Activated CD8-positive, alpha-beta memory T cell treated with anti-CD3 and anti-CD28 coated beads for 1 hour (primary cell): ENCODE results near the gene AMBRA1.
"Not testable (repeated sequence)": the region's sequence is repeated elsewhere in the genome, so short reads cannot be mapped to it uniquely, and the experiment has no call there.

Experiments
- DNase-seq, 2 donors: peaks; one replicate each; pipeline ENCODE4 v3.0.0-alpha.2; 2020; ENCODE audit warnings: low read depth in 1 of 2; ENCODE audit errors: extremely low read depth in 1 of 2

AMBRA1 gene

DNA sequence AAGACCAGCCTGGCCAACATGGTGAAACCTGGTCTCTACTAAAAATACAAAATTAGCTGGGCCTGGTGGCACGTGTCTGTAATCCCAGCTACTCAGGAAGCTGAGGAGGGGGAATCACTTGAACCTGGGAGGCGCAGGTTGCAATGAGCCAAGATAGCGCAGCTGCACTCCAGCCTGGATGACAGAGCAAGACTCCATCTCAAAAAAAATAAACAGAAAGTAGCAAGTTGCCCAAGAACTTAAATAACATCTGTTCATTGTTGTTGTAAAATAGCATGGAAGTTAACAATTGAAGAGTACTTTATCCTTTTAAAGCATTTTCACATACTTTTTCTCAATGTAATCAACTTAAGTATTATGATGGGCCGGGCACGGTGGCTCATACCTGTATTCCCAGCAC, 5.7 kb downstream of the AMBRA1 start:
- no peak for DNase-seq

DNA sequence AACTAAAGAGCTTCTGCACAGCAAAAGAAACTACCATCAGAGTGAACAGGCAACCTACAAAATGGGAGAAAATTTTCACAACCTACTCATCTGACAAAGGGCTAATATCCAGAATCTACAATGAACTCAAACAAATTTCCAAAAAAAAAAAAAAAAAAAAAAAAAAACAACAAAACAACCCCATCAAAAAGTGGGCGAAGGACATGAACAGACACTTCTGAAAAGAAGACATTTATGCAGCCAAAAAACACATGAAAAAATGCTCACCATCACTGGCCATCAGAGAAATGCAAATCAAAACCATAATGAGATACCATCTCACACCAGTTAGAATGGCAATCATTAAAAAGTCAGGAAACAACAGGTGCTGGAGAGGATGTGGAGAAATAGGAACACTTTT, 10.3 kb downstream of the AMBRA1 start:
- DNase-seq = not testable (repeated sequence)

DNA sequence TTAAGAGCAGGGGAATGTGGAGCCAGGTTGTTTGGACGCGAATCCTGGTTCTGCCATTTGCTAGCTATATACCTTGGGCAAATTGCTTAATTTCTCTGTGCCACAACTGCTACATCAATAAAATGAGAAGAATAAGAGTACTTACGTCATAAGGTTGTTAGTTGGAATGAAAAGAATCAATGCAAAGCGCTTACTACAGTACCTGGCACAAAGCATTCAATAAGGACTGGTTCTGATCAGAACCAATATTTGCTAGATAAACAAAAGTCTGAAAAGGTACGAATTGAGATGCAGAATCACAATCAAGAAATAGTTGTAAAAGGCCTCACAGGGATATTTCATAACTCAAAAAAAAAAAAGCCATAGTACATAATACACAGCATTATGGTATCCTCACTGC, 11.2 kb downstream of the AMBRA1 start:
- DNase-seq = no peak

DNA sequence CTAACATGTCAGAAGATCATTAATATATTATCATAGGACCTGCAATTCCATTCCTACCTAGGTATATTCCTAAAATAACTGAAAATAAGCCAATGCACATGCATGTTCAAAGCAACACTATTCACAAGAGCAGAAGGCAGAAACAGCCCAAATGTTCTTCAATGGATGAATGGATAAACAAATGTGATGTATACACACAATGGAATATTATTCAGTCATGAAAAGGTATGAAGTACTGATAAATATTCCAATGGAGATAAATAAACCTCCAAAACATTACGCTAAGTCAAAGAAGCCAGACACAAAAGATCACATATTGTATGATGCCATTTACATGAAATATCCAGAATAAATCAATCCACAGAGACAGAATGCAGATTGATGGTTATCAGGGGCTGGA, 16.8 kb downstream of the AMBRA1 start:
- DNase-seq = no peak

DNA sequence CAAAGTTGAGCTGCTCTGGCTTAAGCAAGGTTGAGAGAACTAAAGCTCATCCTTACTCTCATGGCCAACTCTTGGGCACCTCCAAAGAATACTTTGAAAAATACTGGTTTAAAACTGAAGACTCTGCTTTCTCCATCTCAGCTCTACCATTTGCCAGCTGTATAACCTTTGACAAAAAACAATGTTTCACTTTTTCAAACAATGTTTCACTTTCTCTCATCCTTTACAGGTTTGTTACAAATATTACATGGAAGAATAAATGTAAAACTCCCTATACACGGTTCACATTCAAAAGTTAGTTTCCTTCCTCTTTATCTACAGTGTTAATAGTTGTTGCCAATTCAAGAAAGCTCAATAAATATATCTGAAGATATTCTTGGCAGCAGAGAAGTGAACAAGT, 19.2 kb downstream of the AMBRA1 start:
- no peak for DNase-seq

DNA sequence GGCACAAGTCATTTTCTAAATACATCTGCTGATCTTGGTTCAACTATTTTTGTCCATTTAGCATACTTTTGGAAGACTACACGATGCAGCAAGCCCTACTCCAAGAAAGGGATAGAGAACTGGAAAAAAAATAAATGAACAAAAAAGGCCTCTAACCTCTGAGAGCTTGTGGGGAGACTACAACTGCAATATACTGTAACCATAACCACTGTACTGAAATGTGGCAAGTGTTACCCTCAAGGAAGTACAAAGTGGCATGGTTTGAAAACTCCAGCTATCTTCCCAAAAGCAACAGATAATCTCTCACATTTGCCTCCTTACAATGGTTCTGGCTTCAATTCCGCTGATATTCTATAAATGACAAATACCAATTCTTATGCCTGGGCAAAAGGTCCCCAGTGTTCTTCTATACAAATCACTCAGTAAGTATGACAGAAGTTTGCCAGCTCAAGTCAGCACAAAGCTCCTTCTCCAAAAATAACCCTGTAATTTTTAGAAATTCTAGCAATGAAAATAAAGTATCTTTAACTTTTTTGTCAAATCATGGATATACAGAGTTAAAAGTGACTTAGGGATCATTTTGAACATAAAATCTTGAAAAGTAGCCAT, 22.9 kb downstream of the AMBRA1 start:
- no peak for DNase-seq

DNA sequence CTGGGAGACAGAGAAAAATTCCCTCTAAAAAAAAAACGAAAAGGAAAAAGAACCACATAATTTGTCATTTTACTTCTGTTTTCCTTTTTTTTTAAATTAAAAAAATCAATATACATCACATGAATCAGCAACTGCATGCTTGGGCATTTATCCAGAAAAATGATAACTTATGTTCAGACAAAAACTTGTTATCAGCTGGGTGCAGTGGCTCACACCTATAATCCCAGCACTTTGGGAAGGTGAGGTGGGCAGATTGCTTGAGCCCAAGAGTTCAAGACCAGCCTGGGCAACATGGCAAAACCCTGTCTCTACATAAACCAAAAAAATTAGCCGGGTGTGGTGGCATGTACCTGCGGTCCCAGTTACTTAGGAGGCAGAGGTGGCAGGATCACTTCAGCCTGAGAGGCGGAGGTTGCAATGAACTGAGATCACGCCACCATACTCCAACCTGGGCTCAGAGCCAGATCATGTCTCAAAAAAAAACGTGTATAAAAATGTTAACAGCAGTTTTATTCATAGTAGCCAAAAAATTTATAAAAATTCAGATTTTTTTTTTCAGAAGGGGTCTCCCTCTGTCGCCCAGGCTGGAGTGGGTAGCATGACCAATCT, 28.5 kb downstream of the AMBRA1 start:
- DNase-seq = no peak

DNA sequence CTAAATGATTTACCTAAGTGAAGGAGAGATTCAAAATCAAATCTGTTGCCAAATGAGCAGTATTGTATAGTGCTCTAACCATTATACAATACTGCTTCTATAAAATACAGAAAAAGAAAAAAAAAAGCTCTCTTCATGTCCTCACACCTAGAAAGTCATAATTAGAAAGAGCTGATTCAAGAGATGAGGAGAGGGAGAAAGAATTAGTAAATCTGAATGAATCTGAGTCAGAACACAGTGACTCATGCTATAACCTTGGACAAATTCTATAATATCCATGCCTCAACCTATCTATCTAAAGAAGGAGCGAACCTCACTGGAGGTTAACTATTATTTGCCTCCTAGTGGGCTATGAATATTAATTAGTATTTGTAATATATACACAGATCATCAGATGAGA, 29.4 kb downstream of the AMBRA1 start:
- no peak for DNase-seq

DNA sequence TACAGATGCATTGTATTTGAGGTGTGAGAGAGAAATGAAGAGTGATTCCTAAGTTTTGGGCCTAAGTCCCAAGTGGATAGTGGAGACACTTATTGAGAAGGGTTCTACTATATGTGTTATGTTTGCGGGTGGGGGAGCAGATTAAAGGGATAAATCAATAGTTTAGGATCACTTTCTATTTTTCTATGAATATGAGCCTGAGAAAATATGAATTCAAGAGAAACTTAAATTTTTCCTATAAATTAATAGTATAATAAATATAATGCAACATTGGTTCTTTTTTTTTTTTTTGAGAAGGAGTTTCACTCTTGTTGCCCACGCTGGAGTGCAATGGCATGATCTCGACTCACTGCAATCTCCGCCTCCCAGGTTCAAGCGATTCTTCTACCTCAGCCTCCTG, 31.3 kb downstream of the AMBRA1 start:
- no peak for DNase-seq

DNA sequence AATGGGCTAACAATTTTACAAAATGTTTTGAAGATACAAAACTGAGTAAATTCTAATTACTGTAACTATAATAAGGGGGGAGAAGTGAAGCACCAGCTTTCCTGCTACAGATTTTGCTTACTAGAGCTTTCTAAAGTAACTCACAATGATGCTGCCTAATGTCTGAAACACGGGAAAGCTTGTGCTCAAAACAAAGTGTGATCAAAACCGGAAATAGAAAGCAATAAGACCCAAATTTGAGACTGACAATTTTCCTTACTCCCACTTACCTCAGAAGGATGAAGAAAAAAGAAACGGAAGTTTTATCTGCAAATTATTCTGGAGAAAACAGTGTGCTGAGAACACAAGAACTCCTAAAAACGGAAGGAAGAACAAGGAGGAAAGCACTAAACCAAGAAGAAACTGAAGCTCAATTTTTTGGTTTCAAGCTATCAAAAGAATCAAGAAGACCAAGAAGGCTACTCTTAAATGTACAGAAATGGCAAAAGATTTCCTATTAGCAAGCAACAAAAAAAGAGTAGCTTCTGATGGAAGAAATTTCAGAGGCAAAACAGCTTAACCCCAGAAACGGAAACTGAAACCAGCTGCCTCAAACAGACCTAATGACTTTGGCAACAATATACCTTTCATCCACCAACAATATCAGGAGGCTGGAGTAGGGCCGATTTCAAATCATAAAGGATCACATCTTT, 33.4 kb downstream of the AMBRA1 start:
- no peak for DNase-seq

DNA sequence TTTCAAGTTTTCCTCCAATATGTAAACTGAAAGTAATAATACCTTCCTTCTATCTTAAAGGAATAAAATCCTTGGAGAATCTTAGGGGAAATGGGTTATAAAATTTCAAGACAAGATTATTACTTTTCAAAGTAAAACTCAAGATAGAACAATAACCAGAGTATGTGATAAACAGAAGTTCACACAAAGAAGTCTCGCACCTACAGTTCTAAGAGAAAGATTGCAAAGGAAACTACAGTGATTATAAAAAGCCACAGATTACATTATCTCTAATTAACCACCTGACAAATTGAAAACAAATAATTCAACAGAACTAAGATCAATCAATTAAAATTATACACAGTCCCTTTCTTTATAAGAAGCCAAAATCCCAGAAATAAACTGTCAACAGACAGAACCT, 34.0 kb downstream of the AMBRA1 start:
- DNase-seq = no peak

DNA sequence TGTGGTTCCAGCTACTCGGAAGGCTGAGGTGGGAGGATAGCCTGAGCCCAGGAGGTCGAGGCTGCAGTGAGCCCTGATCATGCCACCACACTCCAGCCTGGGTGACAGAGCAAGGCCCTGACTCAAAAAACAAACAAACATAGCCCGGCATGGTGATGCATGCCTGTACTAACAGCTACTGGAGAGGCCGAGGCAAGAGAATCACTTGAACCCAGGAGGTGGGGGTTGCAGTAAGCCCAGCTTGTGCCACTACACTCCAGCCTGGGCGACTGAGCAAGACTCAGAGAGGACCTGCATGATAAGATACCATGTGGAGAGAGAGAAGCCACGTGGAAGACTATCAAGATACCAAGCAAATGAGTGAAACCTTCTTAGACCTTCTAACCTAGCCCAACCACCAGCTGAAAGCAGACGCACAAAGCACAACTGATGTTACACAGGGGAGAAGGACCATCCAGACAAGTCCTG, 36.1 kb downstream of the AMBRA1 start:
- no peak for DNase-seq

DNA sequence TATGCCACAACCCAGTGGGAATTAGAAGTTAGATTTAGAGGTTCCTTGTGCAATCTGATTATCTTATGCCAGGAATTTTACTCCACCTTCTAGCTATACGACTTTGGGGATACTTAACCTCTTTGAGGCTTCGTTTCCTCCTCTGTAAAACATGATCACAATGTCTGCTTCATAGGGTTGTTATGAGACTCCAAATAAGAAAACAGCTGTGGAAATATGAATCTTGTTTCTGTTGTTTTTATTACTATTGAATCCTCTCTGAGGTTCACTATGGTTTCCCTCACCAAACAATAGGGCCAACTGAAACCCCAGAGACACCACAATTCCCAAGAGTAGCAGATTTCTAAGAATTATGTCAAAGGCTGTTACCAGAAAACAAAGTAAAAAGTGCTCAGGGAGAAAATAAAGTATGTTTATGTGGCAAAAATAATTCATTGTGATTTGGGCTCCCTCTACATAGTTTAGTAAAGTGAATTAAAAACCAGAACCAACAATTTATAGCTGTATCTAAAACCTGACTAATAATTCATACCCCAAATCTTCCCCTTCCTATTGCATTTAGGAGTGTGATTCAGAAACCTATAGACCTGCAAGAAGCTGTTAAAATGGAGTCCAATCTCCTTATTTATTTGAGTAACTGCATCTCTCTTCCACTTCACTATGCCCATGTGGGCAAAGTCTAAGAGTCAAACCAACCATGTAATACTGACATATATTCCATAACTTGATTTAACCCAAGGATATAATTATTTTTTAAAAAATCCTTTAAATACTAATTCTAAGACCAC, 38.4 kb downstream of the AMBRA1 start:
- DNase-seq = no peak

DNA sequence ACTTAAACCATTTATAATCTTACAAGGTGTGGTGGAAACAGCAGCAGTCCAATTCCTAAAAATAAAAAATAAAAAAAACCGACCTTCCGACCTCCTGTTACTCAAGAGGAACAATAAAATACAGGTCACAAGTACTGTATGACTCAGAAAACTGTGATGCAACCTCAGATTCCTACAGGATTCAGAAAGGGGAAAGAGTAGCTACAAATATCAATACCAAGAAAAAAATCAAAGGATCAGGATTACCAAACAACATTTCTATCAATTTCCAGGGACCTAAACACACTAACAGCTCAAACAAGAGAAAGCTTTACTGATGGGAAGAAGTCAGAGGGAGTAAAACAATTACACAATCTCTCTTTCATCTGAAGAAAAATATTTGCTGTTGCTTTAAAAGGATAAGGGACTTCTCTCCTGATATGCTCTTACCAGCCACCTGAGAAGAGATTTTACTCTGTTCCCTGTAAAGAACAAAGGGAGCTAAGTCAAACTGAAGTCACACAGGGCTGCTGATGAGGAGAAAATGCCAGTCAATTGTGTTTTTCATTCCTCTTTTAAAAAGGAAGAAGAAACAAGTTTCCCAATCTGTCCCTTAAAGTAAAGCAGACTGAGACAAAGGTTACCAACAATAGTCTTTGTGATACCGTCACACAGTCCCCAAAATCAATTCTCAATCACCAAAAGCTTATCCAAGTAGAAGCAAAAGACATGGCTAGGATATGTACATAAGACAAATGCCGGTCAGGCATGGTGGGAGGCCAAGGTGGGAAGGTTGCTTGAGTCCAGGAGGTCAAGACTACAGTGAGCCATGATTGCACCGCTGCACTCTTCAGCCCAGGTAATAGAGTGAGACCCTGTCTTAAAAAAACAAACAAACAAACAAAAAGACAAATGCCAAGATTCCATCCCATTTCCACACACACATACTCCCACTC, 39.3 kb downstream of the AMBRA1 start:
- DNase-seq = no peak

DNA sequence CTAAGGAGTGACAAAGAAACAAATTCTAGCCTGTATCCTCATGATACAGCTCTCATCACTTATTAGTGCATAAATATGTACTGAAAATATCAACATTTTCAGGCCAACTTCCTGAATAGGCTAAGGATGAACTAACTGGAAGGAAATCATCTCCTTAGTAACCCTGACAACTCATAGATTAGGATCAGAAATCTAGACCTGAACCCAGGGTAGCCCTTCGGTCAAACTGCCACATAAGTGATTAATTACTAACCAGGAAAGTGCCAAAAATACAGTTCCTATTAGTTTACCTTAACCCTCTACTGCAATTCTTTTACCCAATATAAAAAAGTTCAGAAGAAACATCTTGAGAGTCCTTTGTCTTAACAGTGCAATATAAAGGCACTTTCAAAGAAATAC, 40.0 kb downstream of the AMBRA1 start:
- DNase-seq = no peak

DNA sequence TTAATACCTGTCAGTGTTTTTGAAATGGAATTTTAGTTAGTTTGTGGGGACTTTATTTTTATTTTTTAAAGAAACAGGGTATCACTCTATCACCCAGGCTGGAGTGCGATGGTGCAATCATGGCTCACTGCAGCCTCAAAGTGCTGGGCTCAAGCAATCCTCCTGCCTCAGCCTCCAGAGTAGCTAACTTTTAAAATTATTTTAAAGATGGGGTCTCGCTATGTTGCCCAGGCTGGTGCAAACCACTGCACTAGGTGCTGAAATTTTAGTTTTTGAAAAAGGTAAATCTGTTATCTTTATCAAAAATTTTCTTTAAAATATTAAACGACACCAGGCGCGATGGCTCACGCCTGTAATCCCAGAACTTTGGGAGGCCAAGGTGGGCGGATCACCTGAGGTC, 42.6 kb downstream of the AMBRA1 start:
- DNase-seq = no peak

DNA sequence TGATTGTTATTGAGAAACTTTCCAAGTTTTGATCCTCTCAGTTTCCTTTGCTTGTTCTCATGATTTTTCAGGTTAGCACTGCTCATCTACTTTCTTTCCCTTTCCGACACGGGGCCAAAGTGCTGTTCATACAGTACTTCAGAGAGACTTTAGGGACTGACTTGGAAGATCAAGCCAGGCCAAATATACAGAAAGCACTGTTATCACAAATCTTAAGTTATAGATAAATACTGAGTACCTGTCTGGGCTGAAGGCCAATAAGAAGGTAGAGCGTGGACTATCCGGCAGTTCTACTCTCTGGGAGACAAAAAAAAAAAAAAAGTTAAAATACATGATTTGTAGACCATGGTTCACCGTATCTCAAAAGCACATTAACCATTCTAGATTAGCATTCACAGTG, 46.2 kb downstream of the AMBRA1 start:
- no peak for DNase-seq

DNA sequence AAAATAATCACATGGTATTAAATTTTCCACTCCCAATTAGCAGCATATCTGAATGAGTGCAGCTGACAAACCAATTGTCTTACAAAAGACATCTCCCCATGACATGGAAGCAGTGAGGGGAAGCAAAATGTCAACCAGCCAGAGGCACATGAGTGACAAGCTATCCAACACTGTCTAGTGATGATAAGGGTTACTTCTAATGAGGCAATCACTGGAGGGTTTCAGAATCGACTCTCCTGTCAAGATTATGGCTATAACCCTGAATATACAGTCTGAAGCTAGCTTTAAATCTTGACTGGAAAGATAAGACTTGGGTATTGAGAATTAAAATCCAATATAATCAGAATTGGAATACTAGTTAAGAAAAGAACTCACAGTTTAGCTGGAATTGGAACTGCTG, 50.3 kb downstream of the AMBRA1 start:
- DNase-seq = no peak

DNA sequence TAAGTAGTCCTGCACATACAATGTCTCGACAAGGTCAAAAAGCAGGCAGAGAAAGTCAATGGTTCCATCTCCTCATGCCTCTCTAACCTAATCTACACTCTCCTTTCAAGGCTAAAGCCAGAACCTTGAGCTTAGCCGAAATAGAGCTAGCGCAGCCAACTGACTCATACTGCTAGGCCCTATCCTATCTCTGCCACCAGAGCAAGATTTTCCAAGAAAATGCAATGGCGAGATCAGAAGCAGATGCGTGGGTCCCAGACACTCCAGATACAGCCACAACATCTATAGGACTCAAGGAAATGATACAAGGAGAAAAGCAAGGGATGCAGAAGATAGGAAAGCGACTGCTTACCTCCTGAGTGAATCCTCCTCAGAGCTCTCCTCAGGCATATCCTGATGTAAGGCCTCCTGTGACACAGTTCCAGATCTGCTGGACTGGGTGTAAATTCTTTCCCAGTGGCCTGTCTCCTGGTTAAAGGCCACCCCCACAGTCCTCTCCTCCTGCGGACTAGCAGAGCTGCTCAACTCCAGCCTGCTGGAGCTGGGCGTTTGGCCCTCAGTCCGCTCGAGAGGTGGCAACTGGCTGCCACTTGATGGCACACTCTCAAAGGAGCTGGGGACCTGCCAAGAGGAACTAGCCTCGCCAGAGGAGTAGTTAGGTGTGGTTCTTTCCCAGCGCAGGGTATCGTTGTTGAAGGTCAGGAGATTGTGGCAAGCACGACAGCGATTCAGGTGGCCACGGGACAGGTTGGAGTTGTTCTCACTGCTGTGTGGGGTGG, 52.0 kb downstream of the AMBRA1 start:
- DNase-seq = no peak

DNA sequence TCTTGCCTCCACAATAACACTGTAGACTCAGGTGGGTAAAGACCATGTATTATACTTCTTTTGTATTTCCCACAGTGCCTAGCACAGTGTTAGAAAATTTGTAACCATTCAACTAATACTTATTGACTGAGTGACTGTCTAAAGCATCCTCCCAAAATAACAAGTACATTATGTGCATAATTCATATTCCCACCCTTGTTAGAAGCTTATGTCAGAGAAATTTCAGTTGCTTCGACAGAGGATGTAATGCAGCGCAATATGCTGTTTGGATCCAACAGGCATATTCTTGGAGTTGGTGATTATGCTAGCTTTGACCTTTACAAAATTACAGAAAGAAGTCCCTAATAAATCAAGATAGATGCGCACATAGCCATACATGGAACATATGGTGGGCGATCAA, 53.0 kb downstream of the AMBRA1 start:
- no peak for DNase-seq
